Measurements from ENCODE around the gene HM13. TPM values are rescaled to one million over a fixed set of nuclear protein-coding genes. Genes with fewer than 3 reads are reported as not detected.
A peak's percentile ranks its signal among the peaks of the same experiment; 100 is the strongest.

The HM13 gene
- total and polyA plus RNA-seq, 2 donors (not counting 3 experiments of a cell fraction or from before 2014, with no cell fraction given), result 211 to 218 TPM

DNA sequence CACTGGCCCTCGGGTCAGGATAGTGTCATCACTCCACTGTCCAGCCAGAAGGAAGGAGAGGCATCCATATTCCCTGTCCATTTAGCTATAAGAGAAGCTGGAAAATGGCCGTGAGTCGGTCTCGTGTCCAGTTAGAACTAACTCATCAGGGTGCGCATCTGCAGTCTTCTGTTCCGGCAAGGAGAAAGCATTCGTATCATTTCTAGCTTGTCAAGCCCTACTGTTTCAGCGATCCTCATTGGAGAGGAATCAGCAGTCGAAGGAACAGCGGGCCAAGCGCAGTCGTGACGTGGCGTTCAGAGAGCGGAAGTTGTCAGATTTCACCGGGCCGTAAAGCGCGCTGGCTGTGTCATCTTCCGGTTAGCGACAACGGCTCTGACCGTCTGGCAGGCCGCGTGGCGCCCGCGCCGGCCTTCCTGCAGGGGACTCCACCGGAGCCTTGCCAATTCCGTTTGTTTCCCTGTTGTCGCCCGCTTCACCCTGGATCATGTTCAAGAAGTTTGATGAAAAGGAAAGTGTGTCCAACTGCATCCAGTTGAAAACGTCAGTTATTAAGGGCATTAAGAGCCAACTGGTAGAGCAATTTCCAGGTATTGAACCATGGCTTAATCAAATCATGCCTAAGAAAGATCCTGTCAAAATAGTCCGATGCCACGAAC is 32.9 kb downstream of the HM13 start:
- ChIA-PET CTCF (interaction anchor here (1.0 to 3.6 kb wide), 5 partner anchors 10 to 66 kb away, joined by 3 to 21 read pairs (median 8); no protein-coding TSS in a partner anchor), POLR2A (no interaction called here)
- dilution Hi-C loops (cut with MboI; ENCODE audit: extremely low pct_ligation_motif_present, low sequenced_read_pairs) (no loop called here), intact Hi-C loops (cut with micrococcal nuclease) (no loop called here)
- Histone ChIP-seq H3K9me1 (replicated peaks; ENCODE audit: control insufficient read depth, extremely low read depth, insufficient read depth, low read length) (no peaks in the 10 kb centered on the region), H3K9ac (replicated peaks; ENCODE audit: extremely low read depth, insufficient read depth, low read length) (peak overlapping the region; percentile 92), H3K27ac (ENCODE audit: insufficient read depth, low read depth, low read length) (peak overlapping the region; percentile 93), H3K4me2 (ENCODE audit: insufficient read depth, low read length) (peak overlapping the region; percentile 82), H3K9me3 (replicated peaks; ENCODE audit: control insufficient read depth, insufficient read depth, low read length) (no peaks in the 10 kb centered on the region), H2AFZ (ENCODE audit: low read depth, low read length) (peak overlapping the region; percentile 85), H3K27me3 (ENCODE audit: control insufficient read depth in 2 of 2, insufficient read depth in 2 of 2, low read length in 2 of 2) (no peaks in the 10 kb centered on the region), H3K4me1 (ENCODE audit: control insufficient read depth, extremely low read depth, insufficient read depth, low read length) (peaks cover 16% of the 10 kb centered on the region), H4K20me1 (replicated peaks; ENCODE audit: control insufficient read depth, extremely low read depth, insufficient read depth, low read length) (no peaks in the 10 kb centered on the region), H3K79me2 (ENCODE audit: control insufficient read depth, insufficient read depth, low read length) (peaks cover 24% of the 10 kb centered on the region), H3K36me3 (ENCODE audit: control insufficient read depth in 2 of 2, extremely low read depth in 1 of 2, insufficient read depth in 2 of 2, low read length in 2 of 2) (peaks cover 29 to 39% of the 10 kb centered on the region in 2 experiments), H3K4me3 (replicated peaks in 1 of 3; ENCODE audit: insufficient read depth in 1 of 3, low read depth in 1 of 3, low read length in 3 of 3) (peak overlapping the region; percentile 39 to 92 (median 45))
- TF ChIP-seq GATA2 (IDR thresholded peaks at IDR 0.05; ENCODE audit: insufficient read depth, insufficient read length, low read depth, low read length) (no peak), JUN (IDR thresholded peaks at IDR 0.05; ENCODE audit: borderline replicate concordance, insufficient read depth, insufficient read length, low read depth) (peak; percentile 29), POLR2AphosphoS5 (IDR thresholded peaks at IDR 0.05; ENCODE audit: insufficient read depth, low read depth, low read length) (peak; percentile 85), FOS (IDR thresholded peaks at IDR 0.05; ENCODE audit: borderline replicate concordance, insufficient read depth, low read length) (peak; percentile 80), MYC (IDR thresholded peaks at IDR 0.05; ENCODE audit: low read depth, low read length) (peak; percentile 97), POLR2A (IDR thresholded peaks at IDR 0.05; ENCODE audit: low read depth, low read length) (peak; percentile 78), EZH2 (IDR thresholded peaks at IDR 0.05; ENCODE audit: borderline replicate concordance, low read depth, low read length, severe bottlenecking) (no peak)
- TF ChIP-seq, protein P1, sequence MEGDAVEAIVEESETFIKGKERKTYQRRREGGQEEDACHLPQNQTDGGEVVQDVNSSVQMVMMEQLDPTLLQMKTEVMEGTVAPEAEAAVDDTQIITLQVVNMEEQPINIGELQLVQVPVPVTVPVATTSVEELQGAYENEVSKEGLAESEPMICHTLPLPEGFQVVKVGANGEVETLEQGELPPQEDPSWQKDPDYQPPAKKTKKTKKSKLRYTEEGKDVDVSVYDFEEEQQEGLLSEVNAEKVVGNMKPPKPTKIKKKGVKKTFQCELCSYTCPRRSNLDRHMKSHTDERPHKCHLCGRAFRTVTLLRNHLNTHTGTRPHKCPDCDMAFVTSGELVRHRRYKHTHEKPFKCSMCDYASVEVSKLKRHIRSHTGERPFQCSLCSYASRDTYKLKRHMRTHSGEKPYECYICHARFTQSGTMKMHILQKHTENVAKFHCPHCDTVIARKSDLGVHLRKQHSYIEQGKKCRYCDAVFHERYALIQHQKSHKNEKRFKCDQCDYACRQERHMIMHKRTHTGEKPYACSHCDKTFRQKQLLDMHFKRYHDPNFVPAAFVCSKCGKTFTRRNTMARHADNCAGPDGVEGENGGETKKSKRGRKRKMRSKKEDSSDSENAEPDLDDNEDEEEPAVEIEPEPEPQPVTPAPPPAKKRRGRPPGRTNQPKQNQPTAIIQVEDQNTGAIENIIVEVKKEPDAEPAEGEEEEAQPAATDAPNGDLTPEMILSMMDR (IDR thresholded peaks at IDR 0.05; ENCODE audit: extremely low read depth in 1 of 2, insufficient read depth in 1 of 2, low read depth in 1 of 2, low read length in 2 of 2), result no peak
- TF ChIP-seq, protein P2, sequence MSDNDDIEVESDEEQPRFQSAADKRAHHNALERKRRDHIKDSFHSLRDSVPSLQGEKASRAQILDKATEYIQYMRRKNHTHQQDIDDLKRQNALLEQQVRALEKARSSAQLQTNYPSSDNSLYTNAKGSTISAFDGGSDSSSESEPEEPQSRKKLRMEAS (IDR thresholded peaks at IDR 0.05; ENCODE audit: insufficient read depth, insufficient read length), result peak; percentile 79
- FAIRE-seq, result peak; percentile 94
- TSS peak; percentile 89 for BruUV-seq (replicated peaks)
- peak; percentile 95 for DNase-seq (ENCODE audit: low read depth, low spot score)

All from endothelial cell of umbilical vein (primary cell).